ENCODE results near the gene CENPU. TPM values are rescaled to one million over a fixed set of nuclear protein-coding genes. Genes with fewer than 3 reads are reported as not detected.
A peak's percentile ranks its signal among the peaks of the same experiment; 100 is the strongest.

CENPU gene
- total and polyA plus RNA-seq, 2 of the 13 experiments (the other 11 are each of a cell fraction or from before 2014, with no cell fraction given) = 11.7 to 35.8 TPM

GRCh38 chr4:184733654-184734524 is at the start of gene CENPU (continued):
- peak; percentile 76; the same call in 1 of the 2 replicates for TF ChIP-seq AHDC1 (CRISPR knock-in tag; IDR thresholded peaks at IDR 0.05; ENCODE audit: borderline replicate concordance)
- TF ChIP-seq ZBTB39 (CRISPR knock-in tag; IDR thresholded peaks at IDR 0.05) = no peak
- TF ChIP-seq ZBTB37 (CRISPR knock-in tag; IDR thresholded peaks at IDR 0.05) = peak; percentile 97
- TF ChIP-seq EEA1 (CRISPR knock-in tag; IDR thresholded peaks at IDR 0.05; ENCODE audit: borderline replicate concordance) = peak; percentile 42; the same call in 1 of the 2 replicates
- TF ChIP-seq CENPX (CRISPR knock-in tag; IDR thresholded peaks at IDR 0.05) = no peak
- no peak; the same call in 1 of the 2 replicates for TF ChIP-seq ZNF180 (CRISPR knock-in tag; IDR thresholded peaks at IDR 0.05; ENCODE audit: borderline replicate concordance, low read depth)
- peak; percentile 86 for TF ChIP-seq PITX1 (CRISPR knock-in tag; IDR thresholded peaks at IDR 0.05)
- no peak for TF ChIP-seq RFX3 (CRISPR knock-in tag; IDR thresholded peaks at IDR 0.05)
- peak; percentile 97 for TF ChIP-seq ZNF619 (CRISPR knock-in tag; IDR thresholded peaks at IDR 0.05)
- peak; percentile 71 for TF ChIP-seq KLF9 (CRISPR knock-in tag; IDR thresholded peaks at IDR 0.05; ENCODE audit: low read depth)
- TF ChIP-seq JARID2 (CRISPR knock-in tag; IDR thresholded peaks at IDR 0.05; ENCODE audit: insufficient replicate concordance) = no peak
- peak; percentile 93; the same call in 1 of the 2 replicates for TF ChIP-seq NFATC3 (CRISPR knock-in tag; IDR thresholded peaks at IDR 0.05)
- no peak for TF ChIP-seq SMARCC2 (IDR thresholded peaks at IDR 0.05)
- no peak; the same call in 1 of the 2 replicates for TF ChIP-seq ZNF3 (CRISPR knock-in tag; IDR thresholded peaks at IDR 0.05)
- TF ChIP-seq ZNF577 (CRISPR knock-in tag; IDR thresholded peaks at IDR 0.05; ENCODE audit: borderline replicate concordance, low read depth) = peak; percentile 82; the same call in 1 of the 2 replicates
- no peak for TF ChIP-seq TCF7 (IDR thresholded peaks at IDR 0.05; ENCODE audit: low read depth)
- peak; percentile 74 for TF ChIP-seq HNRNPLL (IDR thresholded peaks at IDR 0.05; ENCODE audit: low read depth, low read length, poor library complexity, severe bottlenecking)
- TF ChIP-seq SETDB1 (CRISPR knock-in tag; IDR thresholded peaks at IDR 0.05; ENCODE audit: borderline replicate concordance) = 0 out of 2 replicates have a peak, but pooled peaks have one; percentile 42
- TF ChIP-seq REPIN1 (CRISPR knock-in tag; IDR thresholded peaks at IDR 0.05; ENCODE audit: borderline replicate concordance, low read depth) = peak; percentile 100
- peak; percentile 73 for TF ChIP-seq U2AF1 (optimal IDR thresholded peaks at IDR 0.05; ENCODE audit: low read depth, low read length)
